Lung (tissue), 12 donors: ENCODE measurements around the gene KIF26A. TPM values are rescaled to one million over a fixed set of nuclear protein-coding genes. Genes with fewer than 3 reads are reported as not detected.

Source experiments
- ATAC-seq: fragments of 200-7000 bp; cut with Tn5 transposase; one replicate; pipeline ENCODE4 v1.9.1; 2020; ENCODE audit warnings: moderate number of reproducible peaks; ENCODE audit not compliant: insufficient read depth, low FRiP score
- DNase-seq, 3 donors: peaks; one replicate each; pipeline ENCODE4 v3.0.0-alpha.2; 2013 to 2017
- H3K27ac ChIP-seq, 2 donors: one replicate each; pipeline ENCODE4 v1.5.1; 2013; ENCODE audit warnings: mild to moderate bottlenecking in 2 of 2, moderate library complexity in 2 of 2, control low read depth in 1 of 2, inconsistent platforms in 1 of 2, low read depth in 1 of 2, low read length in 1 of 2
- H3K27me3 ChIP-seq, 3 donors: one replicate each; pipeline ENCODE4 v1.5.1; 2013; ENCODE audit warnings: low read length in 2 of 3; ENCODE audit not compliant: control insufficient read depth in 3 of 3, insufficient read depth in 3 of 3
- H3K36me3 ChIP-seq, 4 donors: one replicate each; pipeline ENCODE4 v1.5.1; 2013; ENCODE audit warnings: low read length in 4 of 4, mild to moderate bottlenecking in 1 of 4, moderate library complexity in 1 of 4; ENCODE audit not compliant: control insufficient read depth in 4 of 4, insufficient read depth in 4 of 4
- H3K4me1 ChIP-seq, 5 donors: one replicate each; pipeline ENCODE4 v1.5.1; 2013; ENCODE audit warnings: low read length in 5 of 5, mild to moderate bottlenecking in 2 of 5, moderate library complexity in 1 of 5; ENCODE audit not compliant: control insufficient read depth in 5 of 5, insufficient read depth in 5 of 5
- H3K4me3 ChIP-seq: one replicate; pipeline ENCODE4 v1.5.1; 2013; ENCODE audit warnings: mild to moderate bottlenecking, control low read depth, moderate library complexity
- H3K9ac ChIP-seq, 2 donors: one replicate each; pipeline ENCODE4 v1.5.1; 2013; ENCODE audit warnings: low read length in 2 of 2, control low read depth in 1 of 2; ENCODE audit not compliant: insufficient read depth in 1 of 2
- H3K9me3 ChIP-seq, 4 donors: one replicate each; pipeline ENCODE4 v1.5.1; 2013; ENCODE audit warnings: low read length in 3 of 4, mild to moderate bottlenecking in 1 of 4, moderate library complexity in 1 of 4; ENCODE audit not compliant: control insufficient read depth in 4 of 4, insufficient read depth in 3 of 4
- WGBS, 2 donors: extraction: QIAGEN DNeasy Blood & Tissue Kit; methylation state at CpG; one replicate each; pipeline ENCODE4 v1.1.7; 2013; 5-methylcytosine and 5-hydroxymethylcytosine counted together
- polyA plus RNA-seq, 2 donors: library from polyadenylated mRNA; stranded (reverse); fragments of 200-250 nt; gene quantifications; one replicate each; pipeline ENCODE4 v1.2.1, GENCODE V29; 2013
- total RNA-seq, 2 donors: library from RNA; depleted of rRNA in 1 of 2; stranded (reverse); fragments of >200 nt in 1 of 2; gene quantifications; one replicate each; pipeline ENCODE4 v1.2.1, GENCODE V29; 2014 to 2021
- TF ChIP-seq, protein P1 (sequence below): IDR thresholded peaks from 2 replicates; pipeline ENCODE4 v1.5.1; 2012; ENCODE audit warnings: mild to moderate bottlenecking; ENCODE audit errors: control extremely low read depth, extremely low read depth
- donor health status: control.
- donor health status: control.
- donor health status: Bipolar disorder and iron deficiency.
- donor health status: healthy.
- donor health status: DM: yes; HTN: yes; CAD: no.

The KIF26A gene
- total and polyA plus RNA-seq, 4 donors: 2.4 to 11.4 (median 4.5) TPM

GRCh38 chr14:104175811-104176210, 37.4 kb downstream of the KIF26A start:
- Histone ChIP-seq H3K4me3 (no peak overlapping the region), H3K27ac (no peak overlapping the region), H3K9ac (no peak overlapping the region), H3K9me3 (no peaks in the 10 kb centered on the region), H3K4me1 (peaks cover 0 to 9% (median 5%) of the 10 kb centered on the region in 5 donors), H3K27me3 (no peaks in the 10 kb centered on the region), H3K36me3 (peaks cover 0 to 7% (median 3%) of the 10 kb centered on the region in 4 donors)
- WGBS, 2 donors: 93 to 94% methylated on average over 26 of the region's 26 CpGs
- DNase-seq (no peak), ATAC-seq (no peak)
- TF ChIP-seq, protein P1, sequence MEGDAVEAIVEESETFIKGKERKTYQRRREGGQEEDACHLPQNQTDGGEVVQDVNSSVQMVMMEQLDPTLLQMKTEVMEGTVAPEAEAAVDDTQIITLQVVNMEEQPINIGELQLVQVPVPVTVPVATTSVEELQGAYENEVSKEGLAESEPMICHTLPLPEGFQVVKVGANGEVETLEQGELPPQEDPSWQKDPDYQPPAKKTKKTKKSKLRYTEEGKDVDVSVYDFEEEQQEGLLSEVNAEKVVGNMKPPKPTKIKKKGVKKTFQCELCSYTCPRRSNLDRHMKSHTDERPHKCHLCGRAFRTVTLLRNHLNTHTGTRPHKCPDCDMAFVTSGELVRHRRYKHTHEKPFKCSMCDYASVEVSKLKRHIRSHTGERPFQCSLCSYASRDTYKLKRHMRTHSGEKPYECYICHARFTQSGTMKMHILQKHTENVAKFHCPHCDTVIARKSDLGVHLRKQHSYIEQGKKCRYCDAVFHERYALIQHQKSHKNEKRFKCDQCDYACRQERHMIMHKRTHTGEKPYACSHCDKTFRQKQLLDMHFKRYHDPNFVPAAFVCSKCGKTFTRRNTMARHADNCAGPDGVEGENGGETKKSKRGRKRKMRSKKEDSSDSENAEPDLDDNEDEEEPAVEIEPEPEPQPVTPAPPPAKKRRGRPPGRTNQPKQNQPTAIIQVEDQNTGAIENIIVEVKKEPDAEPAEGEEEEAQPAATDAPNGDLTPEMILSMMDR: no peak

DNA sequence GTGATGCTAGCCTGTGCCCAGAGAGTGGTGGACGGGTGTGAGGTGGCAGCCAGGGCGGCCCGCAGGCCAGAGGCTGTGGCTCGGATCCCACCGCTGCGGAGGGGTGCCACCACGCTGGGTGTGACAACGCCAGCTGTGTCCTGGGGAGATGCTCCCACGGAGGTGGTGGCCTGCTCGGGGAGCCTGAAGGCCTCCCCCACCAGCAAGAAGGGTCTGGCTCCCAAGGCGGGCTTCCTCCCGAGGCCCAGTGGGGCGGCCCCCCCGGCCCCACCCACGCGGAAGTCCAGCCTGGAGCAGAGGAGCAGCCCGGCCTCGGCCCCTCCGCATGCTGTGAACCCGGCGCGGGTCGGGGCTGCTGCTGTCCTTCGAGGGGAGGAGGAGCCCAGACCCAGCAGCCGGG, 38.2 kb downstream of the KIF26A start:
- 94% methylated on average over 21 to 25 of the region's 25 CpGs for WGBS, 2 donors
- no peak for DNase-seq

GRCh38 chr14:104177411-104177810, 39.0 kb downstream of the KIF26A start:
- Histone ChIP-seq H3K36me3 (peaks cover 0 to 7% (median 3%) of the 10 kb centered on the region in 4 donors), H3K4me3 (no peak overlapping the region), H3K9ac (no peak overlapping the region), H3K27me3 (no peaks in the 10 kb centered on the region), H3K9me3 (no peaks in the 10 kb centered on the region), H3K27ac (no peak overlapping the region), H3K4me1 (peaks cover 0 to 11% (median 0%) of the 10 kb centered on the region in 5 donors)
- ATAC-seq: no peak
- TF ChIP-seq, protein P1: no peak
- WGBS, 2 donors: 97% methylated on average over 38 of the region's 38 CpGs
- DNase-seq: no peak

More for the DNA sequence above, 38.2 kb downstream of the KIF26A start:
- H3K9ac ChIP-seq: no peak overlapping the region
- H3K27me3 ChIP-seq: no peaks in the 10 kb centered on the region
- no peak for ATAC-seq
- peaks cover 0 to 7% (median 3%) of the 10 kb centered on the region in 4 donors for H3K36me3 ChIP-seq
- peaks cover 0 to 11% (median 6%) of the 10 kb centered on the region in 5 donors for H3K4me1 ChIP-seq
- TF ChIP-seq, protein P1: no peak
- no peak overlapping the region for H3K27ac ChIP-seq
- H3K9me3 ChIP-seq: no peaks in the 10 kb centered on the region
- H3K4me3 ChIP-seq: no peak overlapping the region

DNA sequence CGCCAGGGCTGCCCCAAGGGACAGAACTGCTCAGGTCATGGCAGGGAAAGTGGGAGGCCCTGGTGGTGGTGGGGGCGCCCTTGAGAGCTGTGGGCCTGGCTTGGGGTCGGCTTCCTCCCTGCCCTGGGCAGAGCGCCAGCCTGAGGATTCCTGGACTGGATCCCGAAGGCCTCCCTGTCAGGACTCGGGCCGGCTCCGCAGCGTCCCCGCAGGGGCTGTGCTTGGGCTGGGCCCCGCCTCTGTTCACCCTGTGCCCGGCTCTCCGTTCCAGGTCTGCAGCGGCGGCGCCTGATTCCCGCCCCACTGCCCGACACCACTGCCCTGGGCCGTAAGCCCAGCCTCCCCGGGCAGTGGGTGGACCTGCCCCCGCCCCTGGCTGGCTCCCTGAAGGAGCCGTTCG, 39.9 kb downstream of the KIF26A start:
- H3K9me3 ChIP-seq: no peaks in the 10 kb centered on the region
- peaks cover 0 to 11% (median 0%) of the 10 kb centered on the region in 5 donors for H3K4me1 ChIP-seq
- 64 to 73% methylated on average over 22 to 23 of the region's 23 CpGs for WGBS, 2 donors
- no peak overlapping the region for H3K4me3 ChIP-seq
- TF ChIP-seq, protein P1: no peak
- DNase-seq: no peak
- ATAC-seq: no peak
- H3K9ac ChIP-seq: no peak overlapping the region
- peaks cover 0 to 7% (median 3%) of the 10 kb centered on the region in 4 donors for H3K36me3 ChIP-seq
- H3K27ac ChIP-seq: no peak overlapping the region
- H3K27me3 ChIP-seq: no peaks in the 10 kb centered on the region
